H1 (cell line): ENCODE measurements around the gene COL5A1. TPM values are rescaled to one million over a fixed set of nuclear protein-coding genes. Genes with fewer than 3 reads are reported as not detected.
"Not testable (repeated sequence)": the region's sequence is repeated elsewhere in the genome, so short reads cannot be mapped to it uniquely, and the experiment has no call there.

Source experiments
- CTCF ChIA-PET: fragments of 300-600 bp; sonication (Branson Sonifier 250); formaldehyde crosslinking; loops from one replicate; lab custom pipeline; 2021; ENCODE audit not compliant: partially characterized antibody; lab: Charles Lee
- POLR2A ChIA-PET: fragments of 300-600 bp; sonication (Branson Sonifier 250); formaldehyde crosslinking; loops from one replicate; lab custom pipeline; 2021; ENCODE audit warnings: inconsistent platforms; ENCODE audit not compliant: partially characterized antibody; lab: Charles Lee
- DNase-seq, 2 experiments: peaks; one replicate each; pipeline versions ENCODE4 v3.0.0 to v3.0.0-alpha.2; 2010 to 2022; ENCODE audit warnings: low spot score in 2 of 2, low read depth in 1 of 2, mixed read lengths in 1 of 2
- FAIRE-seq: peaks from 2 replicates; lab custom pipeline; 2011; peaks lifted over from hg19 to GRCh38; lab: Jason Lieb, UNC
- H2AFZ ChIP-seq: 2 replicates; pipeline ENCODE4 v1.8.1; 2012; ENCODE audit warnings: low read length, inconsistent platforms
- H2AK5ac ChIP-seq: 2 replicates; pipeline ENCODE4 v1.6.1; 2013; ENCODE audit warnings: low read depth, low read length
- H2BK120ac ChIP-seq: replicated peaks from 2 replicates; pipeline ENCODE3; 2013; ENCODE audit warnings: low read depth, low read length, inconsistent platforms
- H2BK12ac ChIP-seq: 2 replicates; pipeline ENCODE4 v1.6.1; 2013; ENCODE audit warnings: low read depth, low read length
- H2BK15ac ChIP-seq: 2 replicates; pipeline ENCODE4 v1.6.1; 2013; ENCODE audit warnings: low read length
- H2BK20ac ChIP-seq: 2 replicates; pipeline ENCODE4 v1.6.1; 2013; ENCODE audit warnings: low read length
- H2BK5ac ChIP-seq: 2 replicates; pipeline ENCODE4 v1.6.1; 2013; ENCODE audit warnings: low read depth, low read length
- H3K14ac ChIP-seq: 2 replicates; pipeline ENCODE4 v1.6.1; 2013; ENCODE audit warnings: inconsistent platforms; ENCODE audit not compliant: insufficient read length
- H3K18ac ChIP-seq: 2 replicates; pipeline ENCODE4 v1.6.1; 2013; ENCODE audit warnings: low read length; ENCODE audit errors: extremely low read depth
- H3K23ac ChIP-seq: 2 replicates; pipeline ENCODE4 v1.6.1; 2013; ENCODE audit warnings: inconsistent platforms; ENCODE audit not compliant: insufficient read length
- H3K23me2 ChIP-seq: 2 replicates; pipeline ENCODE4 v1.6.1; 2013; ENCODE audit warnings: low read depth, low read length
- H3K27ac ChIP-seq: 2 replicates; pipeline ENCODE4 v1.6.1; 2011; ENCODE audit warnings: low read depth, low read length, inconsistent platforms
- H3K27me3 ChIP-seq, 4 experiments: replicated peaks in 1 of 4; 1 replicate in 1 of 4; 2 replicates in 3 of 4; pipeline versions ENCODE4 v1.6.1 to v1.8.1; 2011 to 2013; ENCODE audit warnings: low read length in 3 of 4, mild to moderate bottlenecking in 3 of 4, inconsistent platforms in 2 of 4, mixed read lengths in 2 of 4, moderate library complexity in 1 of 4; ENCODE audit not compliant: control insufficient read depth in 3 of 4, insufficient read depth in 3 of 4; ENCODE audit errors: extremely low read depth in 1 of 4
- H3K36me3 ChIP-seq, 4 experiments: 2 replicates each; pipeline versions ENCODE4 v1.6.1 to v1.8.1; 2011 to 2013; ENCODE audit warnings: mild to moderate bottlenecking in 4 of 4, low read length in 3 of 4, moderate library complexity in 2 of 4, control low read depth in 1 of 4, inconsistent platforms in 1 of 4; ENCODE audit not compliant: insufficient read depth in 4 of 4, control insufficient read depth in 2 of 4
- H3K4ac ChIP-seq: replicated peaks from 2 replicates; pipeline ENCODE3; 2013; ENCODE audit warnings: low read length, low read depth, mixed read lengths, inconsistent platforms; ENCODE audit not compliant: insufficient read length
- H3K4me1 ChIP-seq, 4 experiments: replicated peaks in 1 of 4; 1 replicate in 1 of 4; 2 replicates in 3 of 4; pipeline versions ENCODE4 v1.6.1 to v1.8.1; 2011 to 2013; ENCODE audit warnings: low read length in 3 of 4, inconsistent platforms in 2 of 4, mixed read lengths in 1 of 4; ENCODE audit not compliant: insufficient read depth in 4 of 4, control insufficient read depth in 3 of 4
- H3K4me2 ChIP-seq, 2 experiments: 2 replicates each; pipeline versions ENCODE4 v1.6.1 to v1.8.1; 2011 to 2013; ENCODE audit warnings: low read depth in 2 of 2, low read length in 2 of 2, control low read depth in 1 of 2, inconsistent platforms in 1 of 2, mild to moderate bottlenecking in 1 of 2; ENCODE audit not compliant: insufficient read depth in 1 of 2
- H3K4me3 ChIP-seq, 4 experiments: fragments of 200-600, 300-600 bp in 1 of 4; sonication (generic), shearing (Covaris generic), sonication (Bioruptor Twin) in 1 of 4; 2 replicates each; pipeline versions ENCODE4 v1.5.1 to v1.8.1; 2011 to 2016; ENCODE audit warnings: low read length in 4 of 4, low read depth in 3 of 4, control low read depth in 2 of 4, inconsistent platforms in 2 of 4, mild to moderate bottlenecking in 2 of 4, mixed read lengths in 1 of 4, moderate library complexity in 1 of 4; ENCODE audit not compliant: insufficient read depth in 2 of 4; ENCODE audit errors: extremely low read depth in 1 of 4
- H3K56ac ChIP-seq: replicated peaks from 2 replicates; pipeline ENCODE3; 2013; ENCODE audit warnings: low read depth, mild to moderate bottlenecking, mixed read lengths, low read length, inconsistent platforms; ENCODE audit not compliant: insufficient read length
- H3K79me1 ChIP-seq: 2 replicates; pipeline ENCODE4 v1.6.1; 2013; ENCODE audit warnings: low read depth, low read length, control low read depth
- H3K79me2 ChIP-seq, 2 experiments: 2 replicates each; pipeline versions ENCODE4 v1.6.1 to v1.8.1; 2012 to 2013; ENCODE audit warnings: low read length in 2 of 2, mild to moderate bottlenecking in 2 of 2, inconsistent platforms in 1 of 2; ENCODE audit not compliant: insufficient read depth in 2 of 2, control insufficient read depth in 1 of 2
- H3K9ac ChIP-seq, 4 experiments: replicated peaks in 1 of 4; 1 replicate in 1 of 4; 2 replicates in 3 of 4; pipeline versions ENCODE4 v1.6.1 to v1.8.1; 2011 to 2013; ENCODE audit warnings: low read depth in 3 of 4, low read length in 3 of 4, control low read depth in 2 of 4, mild to moderate bottlenecking in 2 of 4, moderate library complexity in 2 of 4, inconsistent platforms in 1 of 4; ENCODE audit errors: extremely low read depth in 1 of 4
- H3K9me3 ChIP-seq, 2 experiments: 2 replicates each; pipeline versions ENCODE4 v1.6.1 to v1.8.1; 2012 to 2013; ENCODE audit warnings: mild to moderate bottlenecking in 2 of 2, moderate library complexity in 2 of 2, control low read depth in 1 of 2, inconsistent platforms in 1 of 2, low read depth in 1 of 2, low read length in 1 of 2, mixed read lengths in 1 of 2; ENCODE audit not compliant: insufficient read depth in 2 of 2
- H4K20me1 ChIP-seq, 2 experiments: replicated peaks in 1 of 2; 2 replicates each; pipeline versions ENCODE3 to v1.8.1; 2011 to 2013; ENCODE audit warnings: inconsistent platforms in 2 of 2, low read length in 2 of 2, mild to moderate bottlenecking in 1 of 2; ENCODE audit not compliant: insufficient read depth in 2 of 2, control insufficient read depth in 1 of 2
- H4K5ac ChIP-seq: 2 replicates; pipeline ENCODE4 v1.6.1; 2013; ENCODE audit warnings: low read length, low read depth, mixed read lengths, inconsistent platforms; ENCODE audit not compliant: insufficient read length
- H4K8ac ChIP-seq: 2 replicates; pipeline ENCODE4 v1.8.0; 2013; ENCODE audit warnings: mild to moderate bottlenecking, moderate library complexity, low read length, inconsistent platforms; ENCODE audit not compliant: insufficient read depth; ENCODE audit errors: extremely low read depth
- H4K91ac ChIP-seq: replicated peaks from 2 replicates; pipeline ENCODE3; 2013; ENCODE audit warnings: low read length, mixed read lengths, inconsistent platforms; ENCODE audit not compliant: insufficient read length
- GABPA ChIP-seq: IDR thresholded peaks from 2 replicates; pipeline ENCODE4 v1.6.1; 2011; ENCODE audit warnings: mild to moderate bottlenecking, low read length, moderate library complexity, borderline replicate concordance; ENCODE audit not compliant: insufficient read depth
- WGBS, 2 experiments: shearing (Covaris generic) in 1 of 2; methylation state at CpG; one replicate each; pipeline versions ENCODE4 v1.1.6 to v1.1.7; 2013 to 2015; ENCODE audit warnings: low lambda C conversion rate in 2 of 2, mixed read lengths in 2 of 2, inconsistent platforms in 1 of 2, low coverage in 1 of 2, missing lambda C conversion rate in 1 of 2; ENCODE audit not compliant: insufficient replicate concordance in 2 of 2, insufficient coverage in 1 of 2, insufficient read length in 1 of 2; ENCODE audit errors: extremely low coverage in 1 of 2, missing lambda C conversion rate in 1 of 2; 5-methylcytosine and 5-hydroxymethylcytosine counted together
- polyA plus RNA-seq, 7 experiments: library from polyadenylated mRNA; depleted of rRNA in 3 of 7; stranded (reverse) in 5 of 7; unstranded in 2 of 7; fragments of >200 nt in 5 of 7; fragments of 200-250 nt in 2 of 7; gene quantifications; 1 replicate in 5 of 7; 2 replicates in 1 of 7; 4 replicates in 1 of 7; pipeline versions ENCODE4 v1.2.1 to v1.2.3, GENCODE V29; 2011 to 2013; ENCODE audit warnings: missing spikeins in 2 of 7, mixed read lengths in 2 of 7
- total RNA-seq: library from RNA; stranded (reverse); fragmentation: NEBNext Ultra II Directional; extraction: Animal tissue kit (Norgen Biotek cat#: 25700); gene quantifications from 2 replicates; pipeline ENCODE4 v1.2.1, GENCODE V29; 2021

COL5A1 gene
- total and polyA plus RNA-seq, 2 of the 8 experiments (the other 6 are each of a cell fraction or from before 2014, with no cell fraction given): 3.8 to 12.0 TPM

- no peak overlapping the region for H3K23ac ChIP-seq
- H3K14ac ChIP-seq: no peak overlapping the region
- no peak for TF ChIP-seq GABPA
- TF ChIP-seq, all 59 proteins: peak for 0
- H2BK5ac ChIP-seq: no peak overlapping the region
- H3K36me3 ChIP-seq: no peaks in the 10 kb centered on the region
- no peaks in the 10 kb centered on the region for H3K27me3 ChIP-seq
- H2BK20ac ChIP-seq: no peak overlapping the region
- no peak overlapping the region for H3K27ac ChIP-seq
- H2BK12ac ChIP-seq: no peak overlapping the region
- no peak overlapping the region for H3K18ac ChIP-seq
- no peak overlapping the region for H2BK15ac ChIP-seq
- H3K4me3 ChIP-seq: no peak overlapping the region
- H3K23me2 ChIP-seq: peaks cover 5% of the 10 kb centered on the region; the same call in 1 of the 2 replicates
- no peaks in the 10 kb centered on the region for H3K9me3 ChIP-seq
- peaks cover 0 to 2% of the 10 kb centered on the region in 2 experiments for H4K20me1 ChIP-seq
- no peak overlapping the region for H4K8ac ChIP-seq
- no peak overlapping the region for H3K9ac ChIP-seq
- H2AFZ ChIP-seq: no peak overlapping the region
- 89% methylated on average over 7 of the region's 7 CpGs; no CpG with 5 or more reads in 1 of the 2 experiments for WGBS, 2 experiments
- no peak overlapping the region for H2BK120ac ChIP-seq
- H3K56ac ChIP-seq: no peak overlapping the region
- H4K5ac ChIP-seq: no peak overlapping the region
- ChIA-PET CTCF (interaction anchor here (0.6 to 1.4 kb wide), 3 partner anchors 21 to 408 kb away, joined by 3 to 6 read pairs (median 3); no protein-coding TSS in a partner anchor), POLR2A (no interaction called here)
- H3K4me1 ChIP-seq: no peaks in the 10 kb centered on the region; a peak in 1 of 7 replicates
- H3K4me2 ChIP-seq: no peak overlapping the region
- FAIRE-seq (no peak), DNase-seq (no peak)
- no peak overlapping the region for H4K91ac ChIP-seq
- H3K79me1 ChIP-seq: no peaks in the 10 kb centered on the region
- no peaks in the 10 kb centered on the region for H3K79me2 ChIP-seq
- H3K4ac ChIP-seq: no peak overlapping the region
- no peak overlapping the region for H2AK5ac ChIP-seq
Measured at GRCh38 chr9:134666831-134667230, 25.2 kb downstream of the COL5A1 start.

GRCh38 chr9:134668977-134669376, 27.4 kb downstream of the COL5A1 start:
- H3K9me3 ChIP-seq, H2BK12ac ChIP-seq, H3K27ac ChIP-seq, CTCF ChIA-PET, H4K8ac ChIP-seq, H3K18ac ChIP-seq, H3K27me3 ChIP-seq, H2BK20ac ChIP-seq, H4K91ac ChIP-seq, H2BK120ac ChIP-seq, H3K56ac ChIP-seq, H3K4ac ChIP-seq, H3K79me1 ChIP-seq, H3K36me3 ChIP-seq, H3K79me2 ChIP-seq, H2BK5ac ChIP-seq, POLR2A ChIA-PET, H3K4me3 ChIP-seq, FAIRE-seq, H2AFZ ChIP-seq, DNase-seq, H3K4me2 ChIP-seq, H2BK15ac ChIP-seq, H3K14ac ChIP-seq, H2AK5ac ChIP-seq, H3K23me2 ChIP-seq, H3K9ac ChIP-seq, H4K5ac ChIP-seq, H4K20me1 ChIP-seq, H3K4me1 ChIP-seq, H3K23ac ChIP-seq: not testable (repeated sequence)
